Measurements from ENCODE around the gene CACNA1C. TPM values are rescaled to one million over a fixed set of nuclear protein-coding genes. Genes with fewer than 3 reads are reported as not detected.

The CACNA1C gene
- total and polyA plus RNA-seq, 10 of the 15 experiments (the other 5 are each of a cell fraction or from before 2014, with no cell fraction given), result under 0.01 to 0.15 (median 0.09) TPM; not detected in 5

DNA sequence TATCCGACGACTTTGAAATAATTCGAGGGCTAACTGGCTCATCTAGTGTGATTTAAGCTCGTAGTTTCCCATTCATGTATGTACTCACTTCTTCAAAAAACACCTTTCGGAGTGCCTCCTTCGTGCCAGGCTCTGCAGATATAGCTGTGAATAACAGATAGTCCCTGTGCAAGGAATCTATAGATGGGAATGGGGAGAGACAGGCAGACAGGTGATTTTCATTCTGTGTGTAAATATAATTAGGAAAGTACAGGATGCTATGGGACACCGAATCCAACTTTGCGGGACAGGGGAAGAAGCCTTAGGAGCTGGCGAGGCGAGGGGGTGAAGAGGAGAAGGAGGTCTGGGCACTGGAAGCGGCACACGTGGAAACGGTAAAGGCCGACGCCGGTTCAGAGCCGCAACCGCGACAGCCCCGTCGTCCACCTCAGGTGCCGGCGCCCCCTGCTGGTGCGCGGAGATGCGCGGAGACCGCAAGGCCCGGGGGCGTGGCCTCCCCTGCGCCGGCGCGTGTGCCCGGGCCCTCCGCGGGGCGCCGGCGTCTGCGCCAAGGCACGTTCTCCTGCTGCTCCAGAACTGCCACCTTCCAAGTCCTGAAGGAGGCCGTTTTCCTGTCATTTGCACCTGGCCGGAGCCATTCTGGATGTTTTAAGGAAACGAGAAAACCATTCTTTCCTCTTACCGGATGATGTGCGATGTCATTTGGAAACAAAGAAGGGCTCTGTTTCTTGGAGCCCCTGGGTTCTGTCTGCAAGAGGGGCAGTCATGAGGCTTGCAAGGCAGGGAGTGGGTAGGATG, 18.0 kb upstream of the CACNA1C start (continued):
- TF ChIP-seq TAF1 (IDR thresholded peaks at IDR 0.05; ENCODE audit: borderline replicate concordance, low read depth, low read length) (no peak), SMC3 (IDR thresholded peaks at IDR 0.05; ENCODE audit: borderline replicate concordance, low read length) (peak; percentile 66), SUZ12 (IDR thresholded peaks at IDR 0.05; ENCODE audit: unreplicated experiment) (no peak), RCOR1 (conservative IDR thresholded peaks at IDR 0.05; ENCODE audit: low read depth, low read length) (no peak), HDGF (IDR thresholded peaks at IDR 0.05) (no peak), EP300 (IDR thresholded peaks at IDR 0.05; ENCODE audit: borderline replicate concordance in 1 of 2, control insufficient read depth in 1 of 2, low read depth in 2 of 2, low read length in 2 of 2) (no peak), ZNF622 (IDR thresholded peaks at IDR 0.05) (no peak), MXI1 (IDR thresholded peaks at IDR 0.05; ENCODE audit: low read depth, low read length) (peak; percentile 57; the same call in 1 of the 2 replicates), HCFC1 (IDR thresholded peaks at IDR 0.05; ENCODE audit: low read length) (no peak), FOS (IDR thresholded peaks at IDR 0.05; ENCODE audit: borderline replicate concordance, extremely low read depth, insufficient read length) (no peak), ASH2L (IDR thresholded peaks at IDR 0.05; ENCODE audit: borderline replicate concordance, low read depth) (no peak), MTA2 (IDR thresholded peaks at IDR 0.05; ENCODE audit: low read depth) (no peak), IKZF1 (conservative IDR thresholded peaks at IDR 0.05) (peak; percentile 73), CBFB (IDR thresholded peaks at IDR 0.05; ENCODE audit: low read depth) (peak; percentile 47; the same call in 1 of the 2 replicates), PAX8 (IDR thresholded peaks at IDR 0.05) (no peak), PAX5 (IDR thresholded peaks at IDR 0.05; ENCODE audit: borderline replicate concordance, low read depth, low read length) (0 out of 2 replicates have a peak, but pooled peaks have one; percentile 35), POLR2AphosphoS5 (IDR thresholded peaks at IDR 0.05; ENCODE audit: low read length) (no peak), YBX1 (IDR thresholded peaks at IDR 0.05) (no peak), CBX5 (IDR thresholded peaks at IDR 0.05; ENCODE audit: low read depth) (no peak), SMARCA5 (IDR thresholded peaks at IDR 0.05) (peak; percentile 82; the same call in 1 of the 2 replicates), RB1 (IDR thresholded peaks at IDR 0.05; ENCODE audit: borderline replicate concordance) (peak; percentile 84; the same call in 1 of the 2 replicates), CHD2 (IDR thresholded peaks at IDR 0.05; ENCODE audit: borderline replicate concordance, low read depth, low read length) (no peak), SUPT20H (IDR thresholded peaks at IDR 0.05; ENCODE audit: borderline replicate concordance, control insufficient read depth, low read depth, low read length) (no peak)
- TF ChIP-seq, protein P1, sequence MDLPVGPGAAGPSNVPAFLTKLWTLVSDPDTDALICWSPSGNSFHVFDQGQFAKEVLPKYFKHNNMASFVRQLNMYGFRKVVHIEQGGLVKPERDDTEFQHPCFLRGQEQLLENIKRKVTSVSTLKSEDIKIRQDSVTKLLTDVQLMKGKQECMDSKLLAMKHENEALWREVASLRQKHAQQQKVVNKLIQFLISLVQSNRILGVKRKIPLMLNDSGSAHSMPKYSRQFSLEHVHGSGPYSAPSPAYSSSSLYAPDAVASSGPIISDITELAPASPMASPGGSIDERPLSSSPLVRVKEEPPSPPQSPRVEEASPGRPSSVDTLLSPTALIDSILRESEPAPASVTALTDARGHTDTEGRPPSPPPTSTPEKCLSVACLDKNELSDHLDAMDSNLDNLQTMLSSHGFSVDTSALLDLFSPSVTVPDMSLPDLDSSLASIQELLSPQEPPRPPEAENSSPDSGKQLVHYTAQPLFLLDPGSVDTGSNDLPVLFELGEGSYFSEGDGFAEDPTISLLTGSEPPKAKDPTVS (IDR thresholded peaks at IDR 0.05; ENCODE audit: low read depth, low read length), result no peak
- TF ChIP-seq, protein P2, sequence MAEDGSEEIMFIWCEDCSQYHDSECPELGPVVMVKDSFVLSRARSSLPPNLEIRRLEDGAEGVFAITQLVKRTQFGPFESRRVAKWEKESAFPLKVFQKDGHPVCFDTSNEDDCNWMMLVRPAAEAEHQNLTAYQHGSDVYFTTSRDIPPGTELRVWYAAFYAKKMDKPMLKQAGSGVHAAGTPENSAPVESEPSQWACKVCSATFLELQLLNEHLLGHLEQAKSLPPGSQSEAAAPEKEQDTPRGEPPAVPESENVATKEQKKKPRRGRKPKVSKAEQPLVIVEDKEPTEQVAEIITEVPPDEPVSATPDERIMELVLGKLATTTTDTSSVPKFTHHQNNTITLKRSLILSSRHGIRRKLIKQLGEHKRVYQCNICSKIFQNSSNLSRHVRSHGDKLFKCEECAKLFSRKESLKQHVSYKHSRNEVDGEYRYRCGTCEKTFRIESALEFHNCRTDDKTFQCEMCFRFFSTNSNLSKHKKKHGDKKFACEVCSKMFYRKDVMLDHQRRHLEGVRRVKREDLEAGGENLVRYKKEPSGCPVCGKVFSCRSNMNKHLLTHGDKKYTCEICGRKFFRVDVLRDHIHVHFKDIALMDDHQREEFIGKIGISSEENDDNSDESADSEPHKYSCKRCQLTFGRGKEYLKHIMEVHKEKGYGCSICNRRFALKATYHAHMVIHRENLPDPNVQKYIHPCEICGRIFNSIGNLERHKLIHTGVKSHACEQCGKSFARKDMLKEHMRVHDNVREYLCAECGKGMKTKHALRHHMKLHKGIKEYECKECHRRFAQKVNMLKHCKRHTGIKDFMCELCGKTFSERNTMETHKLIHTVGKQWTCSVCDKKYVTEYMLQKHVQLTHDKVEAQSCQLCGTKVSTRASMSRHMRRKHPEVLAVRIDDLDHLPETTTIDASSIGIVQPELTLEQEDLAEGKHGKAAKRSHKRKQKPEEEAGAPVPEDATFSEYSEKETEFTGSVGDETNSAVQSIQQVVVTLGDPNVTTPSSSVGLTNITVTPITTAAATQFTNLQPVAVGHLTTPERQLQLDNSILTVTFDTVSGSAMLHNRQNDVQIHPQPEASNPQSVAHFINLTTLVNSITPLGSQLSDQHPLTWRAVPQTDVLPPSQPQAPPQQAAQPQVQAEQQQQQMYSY (CRISPR knock-in tag; IDR thresholded peaks at IDR 0.05), result no peak
- TF ChIP-seq, protein P3, sequence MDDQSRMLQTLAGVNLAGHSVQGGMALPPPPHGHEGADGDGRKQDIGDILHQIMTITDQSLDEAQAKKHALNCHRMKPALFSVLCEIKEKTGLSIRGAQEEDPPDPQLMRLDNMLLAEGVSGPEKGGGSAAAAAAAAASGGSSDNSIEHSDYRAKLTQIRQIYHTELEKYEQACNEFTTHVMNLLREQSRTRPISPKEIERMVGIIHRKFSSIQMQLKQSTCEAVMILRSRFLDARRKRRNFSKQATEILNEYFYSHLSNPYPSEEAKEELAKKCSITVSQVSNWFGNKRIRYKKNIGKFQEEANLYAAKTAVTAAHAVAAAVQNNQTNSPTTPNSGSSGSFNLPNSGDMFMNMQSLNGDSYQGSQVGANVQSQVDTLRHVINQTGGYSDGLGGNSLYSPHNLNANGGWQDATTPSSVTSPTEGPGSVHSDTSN (IDR thresholded peaks at IDR 0.05; ENCODE audit: insufficient replicate concordance, low read depth, low read length), result no peak

Measured in GM12878 (cell line).